MM.1S (cell line): ENCODE data around the gene CALML3.

Experiments used
- DNase-seq: peaks from one replicate; pipeline ENCODE4 v3.0.0-alpha.2; 2015
- H2AFZ ChIP-seq: fragments of 300-600 bp; sonication (generic); 2 replicates; pipeline ENCODE4 v1.6.0; 2016; ENCODE audit warnings: antibody characterized with exemption, low read length
- H3F3A ChIP-seq: fragments of 300-600 bp; sonication (generic); 2 replicates; pipeline ENCODE4 v1.6.1; 2016; ENCODE audit warnings: mild to moderate bottlenecking, antibody characterized with exemption, low read length, moderate library complexity, mixed read lengths; ENCODE audit not compliant: insufficient read depth
- H3K27ac ChIP-seq: fragments of 300-600 bp; sonication (generic); 2 replicates; pipeline ENCODE4 v1.5.1; 2016; ENCODE audit warnings: mild to moderate bottlenecking, low read length
- H3K27me3 ChIP-seq: fragments of 300-600 bp; sonication (generic); replicated peaks from 2 replicates; pipeline ENCODE4 v1.6.0; 2016; ENCODE audit warnings: low read length; ENCODE audit not compliant: insufficient read depth
- H3K36me3 ChIP-seq: fragments of 300-600 bp; sonication (generic); replicated peaks from 2 replicates; pipeline ENCODE4 v1.6.1; 2016; ENCODE audit warnings: mild to moderate bottlenecking, low read length, mixed read lengths; ENCODE audit not compliant: insufficient read depth
- H3K4me1 ChIP-seq: fragments of 300-600 bp; sonication (generic); 2 replicates; pipeline ENCODE4 v1.6.1; 2016; ENCODE audit warnings: low read length, mixed read lengths
- H3K4me2 ChIP-seq: fragments of 300-600 bp; sonication (generic); 2 replicates; pipeline ENCODE4 v1.6.0; 2016; ENCODE audit warnings: low read depth, low read length
- H3K4me3 ChIP-seq: fragments of 300-600 bp; sonication (generic); 2 replicates; pipeline ENCODE4 v1.5.1; 2016; ENCODE audit warnings: low read length, mixed read lengths
- H3K79me2 ChIP-seq: fragments of 300-600 bp; sonication (generic); 2 replicates; pipeline ENCODE4 v1.6.1; 2016; ENCODE audit warnings: mixed run types, low read length, mixed read lengths
- H3K9ac ChIP-seq: fragments of 300-600 bp; sonication (generic); 2 replicates; pipeline ENCODE4 v1.6.1; 2016; ENCODE audit warnings: low read length, mixed read lengths
- H3K9me2 ChIP-seq: fragments of 300-600 bp; sonication (generic); replicated peaks from 2 replicates; pipeline ENCODE4 v1.6.1; 2016; ENCODE audit warnings: mild to moderate bottlenecking, low read length, mixed read lengths; ENCODE audit not compliant: insufficient read depth
- H3K9me3 ChIP-seq: fragments of 300-600 bp; sonication (generic); replicated peaks from 2 replicates; pipeline ENCODE4 v1.6.1; 2016; ENCODE audit warnings: mild to moderate bottlenecking, low read length, mixed read lengths; ENCODE audit not compliant: insufficient read depth
- H4K20me1 ChIP-seq: fragments of 300-600 bp; sonication (generic); 2 replicates; pipeline ENCODE4 v1.6.1; 2016; ENCODE audit warnings: mild to moderate bottlenecking, low read length, moderate library complexity, mixed read lengths; ENCODE audit not compliant: insufficient read depth
- EZH2 ChIP-seq: fragments of 300-600 bp; sonication (generic); optimal IDR thresholded peaks from 2 replicates; pipeline ENCODE3; 2017; ENCODE audit warnings: low read depth, mild to moderate bottlenecking, antibody characterized with exemption, low read length, mixed read lengths
- EZH2phosphoT487 ChIP-seq: fragments of 300-600 bp; sonication (generic); IDR thresholded peaks from 2 replicates; pipeline ENCODE4 v1.6.1; 2018; ENCODE audit warnings: antibody characterized with exemption, low read length
- TF ChIP-seq, protein P1 (sequence below): fragments of 300-600 bp; sonication (generic); IDR thresholded peaks from 2 replicates; pipeline ENCODE4 v1.5.1; 2016; ENCODE audit warnings: antibody characterized with exemption, low read length, mixed read lengths

CALML3 gene

DNA sequence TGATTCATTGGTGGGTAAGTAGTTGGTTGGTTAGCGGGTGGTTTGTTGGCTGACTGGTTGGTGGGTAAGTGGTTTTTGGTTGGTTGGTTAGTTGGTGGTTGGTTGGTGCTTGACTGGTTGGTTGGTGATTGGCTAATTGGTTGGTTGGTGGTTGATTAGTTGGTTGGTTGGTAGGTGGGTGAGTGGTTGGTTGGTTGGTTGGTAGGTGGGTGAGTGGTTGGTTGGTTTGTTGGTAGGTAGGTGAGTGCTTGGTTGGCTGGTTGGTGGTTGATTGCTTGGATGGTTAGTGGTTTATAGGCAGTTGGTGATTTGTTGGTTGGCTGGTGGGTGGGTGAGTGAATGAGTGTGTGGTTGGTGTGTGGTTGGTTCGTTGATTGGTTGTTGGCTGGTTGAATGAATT, 44.2 kb downstream of the CALML3 start:
- no peaks in the 10 kb centered on the region for H3K4me1 ChIP-seq
- H3K79me2 ChIP-seq, result no peaks in the 10 kb centered on the region
- no peaks in the 10 kb centered on the region for H3K36me3 ChIP-seq
- H2AFZ ChIP-seq, result no peak overlapping the region
- no peaks in the 10 kb centered on the region for H3F3A ChIP-seq
- no peak overlapping the region for H3K4me3 ChIP-seq
- no peaks in the 10 kb centered on the region for H3K9me2 ChIP-seq
- TF ChIP-seq EZH2 (no peak), EZH2phosphoT487 (no peak)
- TF ChIP-seq, protein P1, sequence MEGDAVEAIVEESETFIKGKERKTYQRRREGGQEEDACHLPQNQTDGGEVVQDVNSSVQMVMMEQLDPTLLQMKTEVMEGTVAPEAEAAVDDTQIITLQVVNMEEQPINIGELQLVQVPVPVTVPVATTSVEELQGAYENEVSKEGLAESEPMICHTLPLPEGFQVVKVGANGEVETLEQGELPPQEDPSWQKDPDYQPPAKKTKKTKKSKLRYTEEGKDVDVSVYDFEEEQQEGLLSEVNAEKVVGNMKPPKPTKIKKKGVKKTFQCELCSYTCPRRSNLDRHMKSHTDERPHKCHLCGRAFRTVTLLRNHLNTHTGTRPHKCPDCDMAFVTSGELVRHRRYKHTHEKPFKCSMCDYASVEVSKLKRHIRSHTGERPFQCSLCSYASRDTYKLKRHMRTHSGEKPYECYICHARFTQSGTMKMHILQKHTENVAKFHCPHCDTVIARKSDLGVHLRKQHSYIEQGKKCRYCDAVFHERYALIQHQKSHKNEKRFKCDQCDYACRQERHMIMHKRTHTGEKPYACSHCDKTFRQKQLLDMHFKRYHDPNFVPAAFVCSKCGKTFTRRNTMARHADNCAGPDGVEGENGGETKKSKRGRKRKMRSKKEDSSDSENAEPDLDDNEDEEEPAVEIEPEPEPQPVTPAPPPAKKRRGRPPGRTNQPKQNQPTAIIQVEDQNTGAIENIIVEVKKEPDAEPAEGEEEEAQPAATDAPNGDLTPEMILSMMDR, result no peak
- H3K27me3 ChIP-seq, result peaks cover 6% of the 10 kb centered on the region; the same call in 1 of the 2 replicates
- H3K9me3 ChIP-seq, result no peaks in the 10 kb centered on the region
- H3K27ac ChIP-seq, result no peak overlapping the region
- H3K4me2 ChIP-seq, result no peak overlapping the region
- H4K20me1 ChIP-seq, result no peaks in the 10 kb centered on the region
- DNase-seq, result no peak
- no peak overlapping the region for H3K9ac ChIP-seq

DNA sequence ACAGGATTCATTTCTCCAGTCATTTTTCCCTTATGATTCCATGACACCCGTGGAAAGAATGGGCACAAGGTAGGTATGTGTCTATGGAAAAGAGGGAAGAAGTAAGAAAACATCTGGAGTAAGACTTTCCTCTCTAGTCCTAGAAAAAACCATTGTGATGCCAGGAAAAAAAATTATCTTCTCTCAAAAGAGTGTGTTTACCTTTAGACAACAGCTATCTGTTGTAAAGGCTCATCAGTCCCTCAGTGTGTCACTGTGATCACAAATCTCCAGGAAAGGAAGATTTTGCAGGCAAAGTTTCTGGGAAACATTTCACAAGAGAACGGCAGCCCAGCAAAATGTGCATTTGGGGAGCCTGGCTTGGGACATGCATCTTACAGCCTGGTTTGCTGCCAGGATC, 44.8 kb downstream of the CALML3 start:
- Histone ChIP-seq H3K79me2 (no peaks in the 10 kb centered on the region), H4K20me1 (no peaks in the 10 kb centered on the region), H2AFZ (no peak overlapping the region), H3K4me3 (no peak overlapping the region), H3K27ac (no peak overlapping the region), H3K9me2 (no peaks in the 10 kb centered on the region), H3K27me3 (peaks cover under 1% of the 10 kb centered on the region; the same call in 1 of the 2 replicates), H3K4me1 (no peaks in the 10 kb centered on the region), H3K36me3 (no peaks in the 10 kb centered on the region), H3K4me2 (no peak overlapping the region), H3K9me3 (no peaks in the 10 kb centered on the region), H3K9ac (no peak overlapping the region), H3F3A (no peaks in the 10 kb centered on the region)
- DNase-seq, result no peak
- TF ChIP-seq EZH2phosphoT487 (no peak), EZH2 (no peak)
- TF ChIP-seq, protein P1, result no peak

DNA sequence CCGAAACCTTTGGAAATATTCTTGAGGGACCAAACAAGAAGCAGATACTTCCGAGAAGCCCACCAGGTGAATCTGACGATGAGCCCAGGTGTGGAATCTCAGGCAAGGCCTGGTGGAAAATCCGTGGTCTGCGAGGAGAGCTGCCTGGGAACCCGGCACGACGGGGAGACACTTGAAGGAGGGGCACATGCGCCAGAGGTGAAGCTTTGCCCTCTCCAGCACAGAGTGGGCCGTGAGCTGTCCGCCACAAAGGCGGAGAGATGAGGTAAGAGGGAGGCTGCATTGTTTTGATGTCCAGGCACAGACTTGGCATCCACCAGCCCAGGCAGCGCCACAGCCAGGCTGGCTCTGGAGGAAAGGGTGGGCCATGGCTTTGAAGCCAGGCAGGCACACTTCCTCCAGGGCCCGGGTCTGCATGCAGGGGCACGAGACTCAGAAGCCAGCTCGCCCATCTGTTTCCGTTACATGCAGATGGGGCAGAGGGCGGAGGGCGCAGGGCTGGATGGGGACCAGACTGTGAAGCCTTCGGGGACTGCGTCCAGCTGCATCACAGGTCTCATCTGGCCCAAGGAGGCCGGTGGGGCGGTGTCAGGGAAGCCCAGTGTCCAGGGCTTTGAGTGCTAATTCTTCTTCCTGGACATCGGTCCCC, 45.4 kb downstream of the CALML3 start:
- Histone ChIP-seq H3F3A (no peaks in the 10 kb centered on the region), H3K9me2 (no peaks in the 10 kb centered on the region), H3K4me3 (no peak overlapping the region), H2AFZ (no peak overlapping the region), H3K27me3 (no peaks in the 10 kb centered on the region), H3K9ac (no peak overlapping the region), H3K4me2 (no peak overlapping the region), H3K79me2 (no peaks in the 10 kb centered on the region), H4K20me1 (no peaks in the 10 kb centered on the region), H3K4me1 (no peaks in the 10 kb centered on the region), H3K36me3 (no peaks in the 10 kb centered on the region), H3K27ac (no peak overlapping the region), H3K9me3 (no peaks in the 10 kb centered on the region)
- DNase-seq, result no peak
- TF ChIP-seq EZH2phosphoT487 (no peak), EZH2 (no peak)
- TF ChIP-seq, protein P1, result no peak
